ENCODE measurements around the gene NMRK1.

NMRK1 gene

GRCh38 chr9:75087824-75088645 is at the start of gene NMRK1, which contains the start of gene OSTF1:
NMRK1 (minus strand) TSS chr9:75088155; CDS start chr9:75083115, 5,040 bp downstream.
OSTF1 (plus strand) TSS chr9:75088514; CDS start chr9:75088693, 179 bp downstream.
- DNase-seq: peak; percentile 95

- no peak for DNase-seq
Observed at GRCh38 chr9:75134495-75134894, 46.5 kb upstream of the NMRK1 start.

GRCh38 chr9:75133396-75133795 is 45.4 kb upstream of the NMRK1 start:
- DNase-seq: no peak

GRCh38 chr9:75132244-75132643 is 44.3 kb upstream of the NMRK1 start:
- DNase-seq: no peak

GRCh38 chr9:75131700-75132099 is 43.7 kb upstream of the NMRK1 start:
- no peak for DNase-seq

- no peak for DNase-seq
Observed at GRCh38 chr9:75130621-75131230, 42.8 kb upstream of the NMRK1 start.

GRCh38 chr9:75130172-75130571 is 42.2 kb upstream of the NMRK1 start:
- DNase-seq: no peak

GRCh38 chr9:75128535-75128934 is 40.6 kb upstream of the NMRK1 start:
- DNase-seq: no peak

- no peak for DNase-seq
Observed at GRCh38 chr9:75123696-75124095, 35.7 kb upstream of the NMRK1 start.

GRCh38 chr9:75121914-75122558 is 34.1 kb upstream of the NMRK1 start:
- no peak for DNase-seq

GRCh38 chr9:75120686-75121085 is 32.7 kb upstream of the NMRK1 start:
- DNase-seq: no peak

- no peak for DNase-seq
Observed at GRCh38 chr9:75117564-75117963, 29.6 kb upstream of the NMRK1 start.

GRCh38 chr9:75116306-75116705 is 28.4 kb upstream of the NMRK1 start:
- no peak for DNase-seq

- DNase-seq: no peak
Observed at GRCh38 chr9:75112789-75113188, 24.8 kb upstream of the NMRK1 start.

GRCh38 chr9:75111019-75111622 is 23.2 kb upstream of the NMRK1 start:
- DNase-seq: no peak

GRCh38 chr9:75109210-75109839 is 21.4 kb upstream of the NMRK1 start:
- DNase-seq: no peak

- DNase-seq: no peak
Observed at GRCh38 chr9:75108571-75108970, 20.6 kb upstream of the NMRK1 start.

GRCh38 chr9:75106857-75107256 is 18.9 kb upstream of the NMRK1 start:
- DNase-seq: no peak

GRCh38 chr9:75105841-75106240 is 17.9 kb upstream of the NMRK1 start:
- DNase-seq: no peak

- DNase-seq: no peak
Observed at GRCh38 chr9:75105019-75105540, 17.1 kb upstream of the NMRK1 start.

- DNase-seq: no peak
Observed at GRCh38 chr9:75104607-75105006, 16.7 kb upstream of the NMRK1 start.

- no peak for DNase-seq
Observed at GRCh38 chr9:75102177-75102790, 14.3 kb upstream of the NMRK1 start.

All from right forelimb (tissue), 1 donor.